GM20431 (cell line): Measurements from ENCODE around the gene NHEJ1.
"Not testable (repeated sequence)": the region's sequence is repeated elsewhere in the genome, so short reads cannot be mapped to it uniquely, and the experiment has no call there.

ENCODE experiments used
- in situ Hi-C: fragments of 300-500 bp; cut with MseI, MboI; formaldehyde crosslinking; loops from one replicate; pipeline ENCODE4 v1.15.0; 2020; ENCODE audit warnings: low sequenced_read_pairs; ENCODE audit not compliant: unreplicated experiment

NHEJ1 gene, protein sequence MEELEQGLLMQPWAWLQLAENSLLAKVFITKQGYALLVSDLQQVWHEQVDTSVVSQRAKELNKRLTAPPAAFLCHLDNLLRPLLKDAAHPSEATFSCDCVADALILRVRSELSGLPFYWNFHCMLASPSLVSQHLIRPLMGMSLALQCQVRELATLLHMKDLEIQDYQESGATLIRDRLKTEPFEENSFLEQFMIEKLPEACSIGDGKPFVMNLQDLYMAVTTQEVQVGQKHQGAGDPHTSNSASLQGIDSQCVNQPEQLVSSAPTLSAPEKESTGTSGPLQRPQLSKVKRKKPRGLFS

DNA sequence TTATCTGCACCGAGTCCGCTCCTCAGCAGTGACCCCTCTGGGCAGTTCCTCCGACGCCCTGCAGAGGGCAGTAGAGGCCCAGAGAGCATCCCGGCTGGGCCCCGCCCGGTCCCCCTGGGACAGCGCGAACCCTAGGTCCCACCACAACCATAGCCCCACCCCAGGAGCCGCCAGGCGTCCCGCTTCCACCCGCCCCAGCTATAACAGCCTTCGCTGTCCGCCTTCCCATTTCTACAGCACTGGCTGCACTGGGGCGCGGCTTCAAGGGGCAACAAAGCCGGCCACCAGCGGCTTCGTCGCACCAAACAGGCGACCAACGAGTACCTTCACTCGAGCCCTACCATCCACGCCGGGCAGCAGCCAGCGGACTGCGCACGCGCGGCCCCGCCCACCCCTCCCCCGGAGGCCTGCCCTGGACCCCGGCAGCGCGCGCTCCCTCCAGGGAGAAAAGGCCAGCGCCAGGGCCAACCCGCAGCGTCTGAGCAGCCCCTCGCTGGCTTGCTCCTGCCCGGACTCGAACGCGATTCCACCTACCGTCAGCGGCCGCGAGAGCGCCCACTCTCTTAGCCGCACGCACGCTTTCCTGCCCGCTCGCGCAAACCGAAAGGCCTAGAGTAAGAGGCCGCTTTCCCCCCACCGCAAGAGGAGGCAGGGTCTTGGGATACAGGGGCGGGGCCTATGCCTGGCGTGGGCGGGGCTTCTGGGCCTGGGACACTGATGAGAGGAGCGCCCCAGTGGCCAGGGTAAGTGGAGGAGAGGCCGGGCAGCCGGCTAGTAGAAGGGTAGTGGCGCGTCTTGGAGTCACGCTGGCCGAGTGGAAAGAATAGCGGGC lies at the start of gene NHEJ1:
NHEJ1 (minus strand) TSS at position 630 of the 832 bp plus-strand sequence. CDS start 2,453 bp downstream, outside the sequence.
- in situ Hi-C loops, result no loop called here

DNA sequence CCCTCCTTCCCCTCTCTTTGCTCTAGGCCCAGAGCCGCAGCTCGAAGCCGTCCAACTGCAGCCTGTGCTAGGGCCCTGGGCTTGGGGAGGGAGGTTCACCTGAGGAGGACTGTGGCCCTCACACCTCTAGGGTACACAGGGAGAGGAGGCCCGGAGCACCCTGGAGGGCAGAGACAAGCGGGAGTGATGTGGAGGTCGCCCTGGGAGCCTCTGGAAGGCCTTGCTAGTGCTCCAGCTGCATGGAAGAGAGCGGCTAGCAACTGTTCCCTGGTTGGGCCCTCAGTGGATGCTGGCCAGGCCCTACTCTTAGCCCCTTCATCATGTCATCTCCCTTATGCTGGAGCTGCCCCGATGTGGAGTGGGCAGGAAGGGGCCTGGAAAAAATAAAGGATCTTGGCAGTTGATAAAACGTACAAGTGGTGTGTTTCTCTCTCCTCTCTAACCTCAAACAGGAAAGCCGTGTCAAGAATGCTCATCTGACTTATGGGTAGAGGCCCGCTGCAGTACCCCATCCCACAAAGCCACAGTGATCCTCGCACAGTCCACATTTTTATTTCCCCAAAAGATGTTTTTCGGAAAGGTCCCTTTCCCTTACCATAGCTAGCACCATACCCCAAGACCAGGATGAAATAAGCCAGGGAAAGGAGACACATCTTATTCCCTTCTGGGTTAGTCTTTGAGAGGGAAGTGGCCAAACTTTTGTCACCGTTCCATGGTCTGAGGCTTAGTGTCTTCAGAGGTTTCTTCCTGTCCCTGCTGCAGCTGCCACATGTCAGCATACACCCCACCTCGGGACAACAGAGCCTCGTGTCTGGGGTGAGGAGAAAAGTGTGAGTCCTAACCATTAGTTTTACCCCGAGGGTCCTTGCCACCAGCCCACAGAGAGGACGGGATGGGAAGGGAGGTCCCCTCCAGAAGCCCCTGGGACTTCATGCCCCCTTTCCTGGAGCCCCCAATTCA lies 48.9 kb upstream of the NHEJ1 start:
- in situ Hi-C loops, result no loop called here

DNA sequence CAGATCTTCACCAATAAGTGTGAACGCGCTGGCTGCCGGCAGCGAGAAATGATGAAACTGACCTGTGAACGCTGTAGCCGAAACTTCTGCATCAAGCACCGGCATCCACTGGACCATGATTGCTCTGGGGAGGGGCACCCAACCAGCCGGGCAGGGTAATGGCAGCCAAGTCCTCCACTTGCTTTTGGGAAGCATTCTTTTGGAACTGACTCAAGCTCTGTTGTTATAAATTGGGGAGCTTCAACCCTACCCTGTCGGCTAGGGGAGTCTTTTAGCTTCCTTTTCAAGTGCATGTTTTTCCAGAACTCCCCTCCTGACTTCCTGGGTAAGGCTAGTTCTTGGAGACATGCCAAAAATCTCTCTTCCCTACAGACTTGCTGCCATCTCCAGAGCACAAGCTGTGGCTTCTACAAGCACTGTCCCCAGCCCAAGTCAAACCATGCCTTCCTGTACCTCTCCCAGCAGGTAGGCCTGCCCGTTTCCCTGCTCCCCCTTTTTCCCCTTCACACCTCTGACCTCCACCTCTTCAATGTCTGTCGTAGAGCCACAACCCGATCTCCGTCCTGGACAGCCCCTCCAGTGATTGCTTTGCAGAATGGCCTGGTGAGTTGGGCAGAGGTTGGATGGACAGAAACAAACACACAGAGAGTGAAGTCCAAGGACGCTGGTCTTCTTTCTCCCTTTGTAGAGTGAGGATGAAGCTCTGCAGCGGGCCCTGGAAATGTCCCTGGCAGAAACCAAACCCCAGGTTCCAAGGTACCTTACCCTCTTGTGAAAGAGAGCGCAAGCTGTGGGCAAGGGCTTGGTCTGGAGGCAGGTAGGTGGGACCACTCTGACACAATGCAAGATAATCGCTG lies 47.5 kb upstream of the NHEJ1 start:
- in situ Hi-C loops, result no loop called here

DNA sequence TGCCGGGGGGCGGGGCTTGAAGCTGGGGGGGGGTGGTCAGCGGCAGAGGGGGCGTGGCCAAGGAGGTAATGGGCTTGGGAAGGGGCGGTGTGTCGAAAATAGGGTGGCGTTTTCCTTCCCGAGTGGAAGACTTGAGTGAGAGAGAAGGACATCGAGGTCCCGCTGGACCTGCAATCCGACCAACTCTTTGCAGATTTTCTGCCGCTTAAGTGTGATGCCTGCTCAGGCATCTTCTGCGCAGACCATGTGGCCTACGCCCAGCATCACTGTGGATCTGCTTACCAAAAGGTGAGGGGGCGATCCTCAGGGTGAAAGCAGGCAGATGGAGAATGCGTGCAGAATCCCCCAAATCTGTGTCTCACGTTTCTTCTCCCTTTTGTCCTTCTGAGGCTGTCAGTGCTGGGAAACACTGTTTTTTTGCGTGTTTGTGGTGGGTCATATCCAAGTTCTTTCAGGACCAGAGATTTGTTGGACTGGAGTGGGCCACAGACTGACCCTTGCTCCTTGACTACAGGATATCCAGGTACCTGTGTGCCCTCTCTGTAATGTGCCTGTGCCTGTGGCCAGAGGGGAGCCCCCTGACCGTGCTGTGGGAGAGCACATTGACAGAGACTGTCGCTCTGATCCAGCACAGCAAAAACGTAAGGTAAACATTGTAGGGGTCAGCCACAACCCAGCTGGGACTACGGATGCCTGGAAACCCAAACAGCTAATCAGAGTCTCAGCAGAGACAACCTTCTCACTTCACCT lies 46.7 kb upstream of the NHEJ1 start:
- in situ Hi-C loops, result no loop called here

DNA sequence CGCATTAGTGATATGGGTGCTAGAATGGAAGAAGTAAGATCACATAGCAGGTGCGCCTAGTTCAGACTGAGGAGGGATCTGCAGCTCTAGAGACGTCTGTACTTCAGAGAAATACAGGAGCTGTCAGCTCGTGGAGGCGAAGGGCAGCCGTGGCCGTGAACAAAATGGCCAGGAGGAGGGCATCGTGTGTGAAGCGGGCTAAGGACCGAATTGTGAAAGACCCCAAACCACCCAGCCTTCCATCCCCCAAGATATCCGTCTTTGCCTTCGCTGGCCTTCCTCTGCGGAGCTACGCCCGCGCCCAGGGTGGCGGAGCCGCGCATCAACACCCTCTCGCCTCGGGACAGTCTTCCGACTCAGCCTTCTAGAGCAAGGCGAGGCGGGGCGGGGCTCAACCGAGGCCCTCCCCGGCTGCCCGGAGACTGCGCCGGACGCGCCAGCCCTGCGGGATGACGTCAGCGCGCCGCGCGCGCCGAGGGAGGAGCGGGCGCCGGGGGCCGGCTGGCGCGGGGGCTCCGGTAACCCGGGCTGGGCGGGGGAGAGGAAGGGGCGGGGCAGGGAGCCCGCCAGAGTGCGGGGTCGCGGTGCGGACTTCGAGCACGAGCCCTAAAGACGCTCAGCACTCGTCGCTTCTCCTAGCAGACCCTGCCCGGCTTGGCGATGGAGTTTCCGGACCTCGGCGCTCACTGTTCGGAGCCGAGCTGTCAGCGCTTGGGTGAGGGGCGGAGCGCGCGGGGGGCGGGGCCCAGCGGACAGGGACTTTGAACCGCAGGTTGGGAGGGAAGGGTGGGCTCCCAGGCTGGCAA lies 45.9 kb upstream of the NHEJ1 start, which contains the start of gene ZFAND2B:
ZFAND2B (plus strand) TSS at position 455 of the 806 bp plus-strand sequence; CDS start at position 661, 206 bp downstream.
- in situ Hi-C loops, result no loop called here

DNA sequence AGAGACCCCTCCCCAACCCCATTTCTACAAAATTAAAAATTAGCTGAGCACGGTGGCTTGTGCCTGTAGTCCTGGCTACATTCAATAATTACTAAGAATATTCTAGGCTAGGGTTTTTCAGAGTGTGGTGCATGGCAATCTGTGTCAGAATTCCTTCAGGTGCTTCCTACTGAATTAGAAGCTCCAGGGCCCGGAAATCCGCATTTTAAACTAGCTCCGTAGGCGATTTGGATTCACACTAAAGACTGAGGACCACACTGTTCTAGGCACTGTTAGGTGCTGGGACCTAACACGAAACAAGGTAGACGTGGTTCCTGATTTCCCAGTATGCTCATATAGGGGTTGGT lies 45.3 kb upstream of the NHEJ1 start:
- in situ Hi-C loops, result no loop called here

DNA sequence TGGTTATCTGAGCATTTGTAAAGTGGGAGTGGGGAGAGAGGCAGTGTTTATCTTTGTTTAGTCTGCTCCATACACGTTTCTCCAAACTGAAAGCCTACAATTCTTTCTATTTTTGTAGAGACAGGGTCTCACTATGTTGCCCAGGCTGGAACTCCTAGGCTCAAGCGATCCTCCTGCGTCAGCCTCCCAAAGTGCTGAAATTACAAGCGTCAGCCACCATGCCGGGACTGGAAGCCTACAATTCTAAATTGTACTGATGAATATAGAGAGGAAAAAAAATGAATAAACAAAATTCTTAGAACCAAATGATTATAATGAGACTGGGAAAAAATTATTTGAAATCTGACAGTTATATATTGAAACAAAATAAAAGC lies 44.5 kb upstream of the NHEJ1 start:
- in situ Hi-C loops, result no loop called here

DNA sequence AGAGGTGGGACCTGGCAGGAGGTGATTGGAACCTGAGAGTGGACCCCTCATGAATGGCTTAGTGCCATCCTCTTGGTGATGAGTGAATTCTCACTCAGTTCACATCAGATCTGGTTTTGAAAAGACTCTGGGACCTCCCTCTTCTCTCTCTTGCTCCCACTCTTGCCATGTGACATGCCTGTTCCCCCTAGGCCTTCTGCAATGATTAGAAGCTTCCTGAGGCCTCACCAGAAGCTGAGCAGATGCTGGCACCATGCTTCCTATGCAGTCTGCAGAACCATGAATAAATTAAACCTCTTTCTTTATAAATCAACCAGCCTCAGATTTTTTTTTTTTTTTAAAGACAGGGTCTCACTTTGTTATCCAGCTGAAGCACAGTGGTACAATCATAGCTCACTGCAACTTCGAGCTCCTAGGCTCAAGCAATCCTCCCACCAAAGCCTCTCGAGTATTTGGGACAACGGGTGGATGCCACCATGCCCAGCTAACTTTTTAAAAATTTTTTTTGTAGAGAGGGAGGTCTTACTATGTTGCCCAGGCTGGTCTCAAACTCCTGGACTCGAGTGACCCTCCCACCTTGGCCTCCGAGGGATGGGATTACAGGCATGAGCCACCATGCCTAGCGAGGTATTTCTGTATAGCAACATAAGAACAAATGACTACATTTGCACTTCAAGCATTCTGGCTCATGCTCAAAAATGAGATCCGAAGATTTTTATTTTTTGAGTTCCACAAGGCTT lies 44.0 kb upstream of the NHEJ1 start:
- in situ Hi-C loops, result no loop called here

DNA sequence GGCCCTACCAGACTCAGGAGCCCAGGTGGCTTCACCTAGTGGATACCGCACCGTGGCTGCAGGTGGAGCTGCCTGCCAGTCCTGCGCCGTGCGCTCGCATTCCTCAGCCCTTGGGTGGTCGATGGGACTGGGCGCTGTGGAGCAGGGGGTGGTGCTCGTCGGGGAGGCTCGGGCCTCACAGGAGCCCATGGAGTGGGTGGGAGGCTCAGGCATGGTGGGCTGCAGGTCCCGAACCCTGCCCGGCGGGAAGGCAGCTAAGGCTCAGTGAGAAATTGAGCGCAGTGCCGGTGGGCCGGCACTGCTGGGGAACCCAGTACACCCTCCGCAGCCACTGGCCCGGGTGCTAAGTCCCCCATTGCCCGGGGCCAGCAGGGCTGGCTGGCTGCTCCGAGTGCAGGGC lies 40.7 kb upstream of the NHEJ1 start:
- in situ Hi-C loops, result not testable (repeated sequence)

DNA sequence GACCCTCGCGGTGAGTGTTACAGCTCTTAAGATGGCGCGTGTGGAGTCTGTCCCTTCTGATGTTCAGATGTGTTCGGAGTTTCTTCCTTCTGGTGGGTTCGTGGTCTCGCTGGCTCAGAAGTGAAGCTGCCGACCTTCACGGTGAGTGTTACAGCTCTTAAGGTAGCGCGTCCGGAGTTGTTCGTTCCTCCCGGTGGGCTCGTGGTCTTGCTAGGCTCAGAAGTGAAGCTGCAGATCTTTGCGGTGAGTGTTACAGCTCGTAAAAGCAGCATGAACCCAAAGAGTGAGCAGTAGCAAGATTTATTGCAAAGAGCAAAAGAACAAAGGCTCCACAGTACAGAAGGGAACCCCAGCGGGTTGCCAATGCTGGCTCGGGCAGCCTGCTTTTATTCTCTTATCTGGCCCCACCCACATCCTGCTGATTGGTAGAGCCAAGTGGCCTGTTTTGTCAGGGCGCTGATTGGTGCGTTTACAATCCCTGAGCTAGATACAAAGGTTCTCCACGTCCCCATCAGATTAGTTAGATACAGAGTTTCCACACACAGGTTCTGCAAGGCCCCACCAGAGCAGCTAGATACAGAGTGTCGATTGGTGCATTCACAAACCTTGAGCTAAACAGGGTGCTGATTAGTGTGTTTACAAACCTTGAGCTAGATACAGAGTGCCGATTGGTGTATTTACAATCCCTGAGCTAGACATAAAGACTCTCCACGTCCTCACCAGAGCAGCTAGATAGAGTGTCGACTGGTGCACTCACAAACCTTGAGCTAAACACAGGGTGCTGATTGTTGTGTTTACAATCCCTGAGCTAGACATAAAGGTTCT lies 40.1 kb upstream of the NHEJ1 start:
- in situ Hi-C loops, result not testable (repeated sequence)

DNA sequence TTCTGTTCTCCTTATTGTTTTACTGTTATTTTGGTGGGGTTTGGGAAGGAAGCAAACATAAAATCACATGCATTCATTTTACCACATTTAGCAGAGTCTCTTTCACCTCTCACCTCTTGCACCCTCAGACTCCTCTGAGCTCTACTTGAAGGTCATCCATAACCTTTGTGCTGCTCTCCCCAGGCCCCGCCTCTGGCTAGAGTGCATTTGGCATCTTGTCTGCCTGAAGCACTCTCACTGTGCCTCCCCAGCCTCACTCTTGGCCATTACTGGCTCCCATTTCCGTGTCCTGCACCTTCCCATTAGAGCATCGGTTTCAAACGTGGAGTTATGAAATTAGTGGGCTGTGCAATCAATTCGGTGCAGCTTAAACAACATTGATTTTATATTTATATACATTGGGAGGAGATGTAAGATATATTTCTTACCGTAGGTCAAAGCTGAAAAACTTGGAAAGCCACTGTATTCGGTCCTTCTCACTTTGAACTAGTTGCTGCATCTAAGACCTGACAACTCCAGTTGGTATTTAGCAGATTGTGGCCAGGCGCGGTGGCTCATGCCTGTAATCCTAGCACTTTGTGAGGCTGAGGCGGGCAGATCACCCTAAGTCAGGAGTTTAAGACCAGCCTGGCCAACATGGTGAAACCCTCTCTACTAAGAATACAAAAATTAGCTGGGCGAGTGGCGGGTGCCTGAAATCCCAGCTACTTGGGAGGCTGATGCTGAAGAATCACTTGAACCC lies 39.0 kb upstream of the NHEJ1 start:
- in situ Hi-C loops, result no loop called here

DNA sequence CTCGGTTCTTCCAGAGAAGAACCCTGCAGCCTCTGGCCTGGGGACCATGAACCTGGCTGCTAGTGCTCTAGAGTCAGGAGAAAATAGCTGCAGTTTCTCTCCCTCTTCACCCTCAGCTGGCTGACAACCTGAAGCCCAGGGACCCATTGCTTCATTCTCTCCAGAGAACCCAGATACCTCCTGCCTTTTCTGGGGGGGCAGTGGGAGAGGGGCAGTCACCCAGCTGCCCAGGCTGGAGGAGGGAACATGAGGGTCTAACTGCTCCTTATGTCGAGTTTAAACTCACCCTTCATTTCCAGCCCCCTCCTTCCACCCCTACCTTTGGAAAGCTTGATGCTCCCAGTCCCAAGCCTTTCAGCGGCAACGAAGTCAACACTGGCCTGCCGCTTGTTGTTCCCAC lies 38.4 kb upstream of the NHEJ1 start:
- in situ Hi-C loops, result no loop called here

DNA sequence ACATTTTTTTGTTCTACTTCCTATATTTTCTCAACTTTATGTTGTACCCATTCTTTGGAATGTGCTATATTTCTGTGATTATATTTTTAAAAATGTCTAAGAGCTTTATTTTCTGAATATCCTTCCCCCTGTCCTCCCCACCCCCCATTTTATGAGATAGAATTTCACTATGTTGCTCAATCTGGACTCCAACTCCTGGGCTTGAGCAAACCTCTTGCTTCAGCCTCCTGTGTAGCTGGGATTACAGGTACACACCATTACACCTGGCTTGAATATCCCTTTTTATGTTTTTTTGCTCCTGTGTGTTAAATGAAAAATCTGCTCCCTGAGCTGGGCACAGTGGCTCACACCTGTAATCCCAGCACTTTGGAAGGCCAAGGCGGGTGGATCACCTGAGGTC lies 36.8 kb upstream of the NHEJ1 start:
- in situ Hi-C loops, result no loop called here

DNA sequence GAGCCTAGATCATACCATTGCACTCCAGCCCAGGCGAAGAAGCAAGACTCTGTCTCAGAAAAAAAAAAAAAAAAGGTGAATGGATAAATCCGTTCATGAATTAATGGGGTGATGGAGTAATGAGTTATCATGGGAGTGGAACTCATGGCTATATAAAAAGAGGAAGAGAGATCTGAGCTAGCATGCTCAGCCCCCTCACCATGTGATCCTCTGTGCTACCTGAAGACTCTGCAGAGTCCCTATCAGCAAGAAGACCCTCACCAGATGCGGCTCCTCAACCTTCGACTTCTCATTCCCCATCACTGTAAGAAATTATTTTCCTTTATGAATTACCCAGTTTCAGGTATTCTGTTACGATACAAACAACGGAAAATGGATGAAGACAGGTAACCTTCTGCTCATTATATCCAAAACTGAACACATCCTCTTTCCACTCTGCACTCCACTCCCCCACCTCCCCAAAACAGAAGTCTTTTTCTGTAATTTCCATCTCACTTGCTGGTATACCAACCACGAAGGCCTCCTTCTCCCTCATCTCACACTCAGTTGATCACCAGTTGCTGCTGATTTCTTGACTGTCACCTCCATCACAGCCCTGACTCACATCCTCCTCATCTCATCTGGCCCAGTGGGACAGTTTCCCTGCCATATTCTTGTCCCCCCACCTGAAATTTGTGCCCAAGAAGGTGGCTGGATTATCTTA lies 26.3 kb upstream of the NHEJ1 start:
- in situ Hi-C loops, result no loop called here

DNA sequence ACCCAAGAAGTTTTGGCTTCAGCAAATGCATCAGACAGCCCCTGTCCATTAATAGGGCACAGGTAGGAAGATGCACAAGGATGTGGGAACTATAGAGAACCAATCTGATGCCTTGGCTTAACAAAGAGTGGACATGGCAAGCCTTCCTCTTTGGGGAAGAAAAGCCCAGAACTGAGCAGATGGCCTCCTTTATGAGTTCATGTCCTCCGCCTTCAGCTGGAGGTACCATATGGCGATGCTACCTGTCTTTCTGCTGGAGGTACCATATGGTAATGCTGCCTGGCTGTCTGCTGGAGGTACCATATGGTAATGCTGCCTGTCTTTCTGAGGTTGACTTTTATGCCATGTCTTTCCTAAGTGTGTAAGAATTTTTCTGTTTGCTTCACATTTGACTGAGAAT lies 23.5 kb upstream of the NHEJ1 start:
- in situ Hi-C loops, result no loop called here
